ENCODE results near the gene FAM222A. TPM values are rescaled to one million over a fixed set of nuclear protein-coding genes. Genes with fewer than 3 reads are reported as not detected.

Gene FAM222A
- total RNA-seq, 1 experiment from 2014 or later, result 12.8 TPM

DNA sequence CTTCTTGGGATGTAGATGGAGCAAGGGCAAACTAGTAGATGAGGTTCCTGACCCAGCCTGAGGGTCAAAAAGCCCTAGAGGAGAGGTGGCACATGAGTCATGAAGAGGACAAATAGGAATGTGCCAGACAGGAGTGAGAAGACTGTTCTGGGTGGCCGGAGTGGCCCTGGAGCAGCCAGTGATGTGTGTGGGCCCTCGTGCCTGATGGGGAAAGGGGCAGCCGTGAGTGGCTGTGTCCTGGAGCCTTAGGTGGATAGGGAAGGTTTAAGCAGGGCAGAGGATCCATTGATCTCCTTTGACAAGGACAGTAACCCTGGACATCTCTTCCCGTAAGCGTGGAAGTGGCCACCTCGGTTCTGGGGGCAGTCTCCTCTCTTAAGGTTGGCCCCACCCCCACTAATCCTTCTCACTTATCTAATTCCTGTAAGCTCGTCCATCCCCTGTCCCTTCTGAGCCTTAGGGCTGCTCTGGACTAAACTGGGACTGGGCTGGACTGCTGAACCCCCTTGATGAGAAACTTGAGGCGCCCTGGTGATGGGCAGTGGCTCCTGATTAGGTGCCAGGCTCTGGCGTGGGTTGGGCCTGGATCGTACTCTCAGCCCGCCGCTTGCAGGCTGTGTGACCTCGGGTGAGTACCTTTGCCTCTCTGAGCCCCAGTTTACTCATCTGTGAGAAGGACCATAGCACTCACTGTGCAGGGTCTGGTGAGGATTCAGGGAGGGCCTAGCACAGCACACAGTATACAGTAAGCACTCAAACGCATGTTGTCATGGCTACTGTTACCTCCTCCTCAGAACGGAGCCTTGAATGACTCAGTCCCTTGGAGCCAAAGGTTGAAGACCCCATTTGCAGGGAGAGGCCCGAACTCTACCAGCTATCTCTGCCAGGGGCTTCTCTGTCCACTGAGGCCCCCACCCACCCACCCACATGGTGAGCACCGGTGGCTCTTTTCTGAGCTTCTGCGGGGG is 4.0 kb downstream of the FAM222A start:
- ATAC-seq, result no peak
- BruUV-seq (replicated peaks), result no TSS peak
- Histone ChIP-seq H3K4me3 (ENCODE audit: low read depth in 2 of 2, low read length in 2 of 2) (no peak overlapping the region), H3K27ac (ENCODE audit: low read length) (no peak overlapping the region), H3K9me3 (ENCODE audit: control insufficient read depth, insufficient read depth, low read depth, low read length) (no peaks in the 10 kb centered on the region), H3K4me1 (ENCODE audit: control insufficient read depth, insufficient read depth, low read length) (peaks cover 27% of the 10 kb centered on the region), H3K36me3 (ENCODE audit: control insufficient read depth, insufficient read depth, low read length) (no peaks in the 10 kb centered on the region), H3K27me3 (ENCODE audit: control insufficient read depth, insufficient read depth, low read length) (no peaks in the 10 kb centered on the region)
- in situ Hi-C loops (cut with HindIII; ENCODE audit: low pct_unique_long_range_greater_than_20kb, low sequenced_read_pairs), result no loop called here
- no peak for TF ChIP-seq POLR2AphosphoS5 (IDR thresholded peaks at IDR 0.05; ENCODE audit: low read depth, low read length)
- TF ChIP-seq, protein P1, sequence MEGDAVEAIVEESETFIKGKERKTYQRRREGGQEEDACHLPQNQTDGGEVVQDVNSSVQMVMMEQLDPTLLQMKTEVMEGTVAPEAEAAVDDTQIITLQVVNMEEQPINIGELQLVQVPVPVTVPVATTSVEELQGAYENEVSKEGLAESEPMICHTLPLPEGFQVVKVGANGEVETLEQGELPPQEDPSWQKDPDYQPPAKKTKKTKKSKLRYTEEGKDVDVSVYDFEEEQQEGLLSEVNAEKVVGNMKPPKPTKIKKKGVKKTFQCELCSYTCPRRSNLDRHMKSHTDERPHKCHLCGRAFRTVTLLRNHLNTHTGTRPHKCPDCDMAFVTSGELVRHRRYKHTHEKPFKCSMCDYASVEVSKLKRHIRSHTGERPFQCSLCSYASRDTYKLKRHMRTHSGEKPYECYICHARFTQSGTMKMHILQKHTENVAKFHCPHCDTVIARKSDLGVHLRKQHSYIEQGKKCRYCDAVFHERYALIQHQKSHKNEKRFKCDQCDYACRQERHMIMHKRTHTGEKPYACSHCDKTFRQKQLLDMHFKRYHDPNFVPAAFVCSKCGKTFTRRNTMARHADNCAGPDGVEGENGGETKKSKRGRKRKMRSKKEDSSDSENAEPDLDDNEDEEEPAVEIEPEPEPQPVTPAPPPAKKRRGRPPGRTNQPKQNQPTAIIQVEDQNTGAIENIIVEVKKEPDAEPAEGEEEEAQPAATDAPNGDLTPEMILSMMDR (IDR thresholded peaks at IDR 0.05), result no peak
- TF ChIP-seq, protein P2, sequence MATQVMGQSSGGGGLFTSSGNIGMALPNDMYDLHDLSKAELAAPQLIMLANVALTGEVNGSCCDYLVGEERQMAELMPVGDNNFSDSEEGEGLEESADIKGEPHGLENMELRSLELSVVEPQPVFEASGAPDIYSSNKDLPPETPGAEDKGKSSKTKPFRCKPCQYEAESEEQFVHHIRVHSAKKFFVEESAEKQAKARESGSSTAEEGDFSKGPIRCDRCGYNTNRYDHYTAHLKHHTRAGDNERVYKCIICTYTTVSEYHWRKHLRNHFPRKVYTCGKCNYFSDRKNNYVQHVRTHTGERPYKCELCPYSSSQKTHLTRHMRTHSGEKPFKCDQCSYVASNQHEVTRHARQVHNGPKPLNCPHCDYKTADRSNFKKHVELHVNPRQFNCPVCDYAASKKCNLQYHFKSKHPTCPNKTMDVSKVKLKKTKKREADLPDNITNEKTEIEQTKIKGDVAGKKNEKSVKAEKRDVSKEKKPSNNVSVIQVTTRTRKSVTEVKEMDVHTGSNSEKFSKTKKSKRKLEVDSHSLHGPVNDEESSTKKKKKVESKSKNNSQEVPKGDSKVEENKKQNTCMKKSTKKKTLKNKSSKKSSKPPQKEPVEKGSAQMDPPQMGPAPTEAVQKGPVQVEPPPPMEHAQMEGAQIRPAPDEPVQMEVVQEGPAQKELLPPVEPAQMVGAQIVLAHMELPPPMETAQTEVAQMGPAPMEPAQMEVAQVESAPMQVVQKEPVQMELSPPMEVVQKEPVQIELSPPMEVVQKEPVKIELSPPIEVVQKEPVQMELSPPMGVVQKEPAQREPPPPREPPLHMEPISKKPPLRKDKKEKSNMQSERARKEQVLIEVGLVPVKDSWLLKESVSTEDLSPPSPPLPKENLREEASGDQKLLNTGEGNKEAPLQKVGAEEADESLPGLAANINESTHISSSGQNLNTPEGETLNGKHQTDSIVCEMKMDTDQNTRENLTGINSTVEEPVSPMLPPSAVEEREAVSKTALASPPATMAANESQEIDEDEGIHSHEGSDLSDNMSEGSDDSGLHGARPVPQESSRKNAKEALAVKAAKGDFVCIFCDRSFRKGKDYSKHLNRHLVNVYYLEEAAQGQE (IDR thresholded peaks at IDR 0.05; ENCODE audit: insufficient read depth in 1 of 2, low read depth in 2 of 2, low read length in 1 of 2), result no peak
- no peak for TF ChIP-seq SIN3A (IDR thresholded peaks at IDR 0.05; ENCODE audit: borderline replicate concordance, insufficient read depth, low read depth, low read length)
- TF ChIP-seq TCF7L2 (IDR thresholded peaks at IDR 0.05; ENCODE audit: low read depth, low read length), result no peak
- no peak for DNase-seq (ENCODE audit: low read depth, low spot score)
- intact Hi-C loops (cut with micrococcal nuclease; ENCODE audit: unreplicated experiment), result loop anchor here (10.0 kb wide), 2 partner anchors 93 to 123 kb away; no protein-coding TSS in a partner anchor
- CTCF ChIA-PET, result no interaction called here
- POLR2A ChIA-PET, result no interaction called here

- no peak for TF ChIP-seq SIN3A (IDR thresholded peaks at IDR 0.05; ENCODE audit: borderline replicate concordance, insufficient read depth, low read depth, low read length)
- TF ChIP-seq, protein P1 (IDR thresholded peaks at IDR 0.05), result no peak
- Histone ChIP-seq H3K9me3 (ENCODE audit: control insufficient read depth, insufficient read depth, low read depth, low read length) (no peaks in the 10 kb centered on the region), H3K36me3 (ENCODE audit: control insufficient read depth, insufficient read depth, low read length) (no peaks in the 10 kb centered on the region), H3K4me3 (ENCODE audit: low read depth in 2 of 2, low read length in 2 of 2) (no peak overlapping the region), H3K27me3 (ENCODE audit: control insufficient read depth, insufficient read depth, low read length) (no peaks in the 10 kb centered on the region), H3K27ac (ENCODE audit: low read length) (no peak overlapping the region), H3K4me1 (ENCODE audit: control insufficient read depth, insufficient read depth, low read length) (peaks cover 22% of the 10 kb centered on the region)
- no peak for DNase-seq (ENCODE audit: low read depth, low spot score)
- CTCF ChIA-PET, result interaction anchor here (0.7 kb wide), 1 partner anchor 56 kb away, joined by 5 read pairs; no protein-coding TSS in a partner anchor
- intact Hi-C loops (cut with micrococcal nuclease; ENCODE audit: unreplicated experiment) (loop anchor here (10.0 kb wide), 2 partner anchors 94 to 124 kb away; no protein-coding TSS in a partner anchor), in situ Hi-C loops (cut with HindIII; ENCODE audit: low pct_unique_long_range_greater_than_20kb, low sequenced_read_pairs) (no loop called here)
- no TSS peak for BruUV-seq (replicated peaks)
- POLR2A ChIA-PET, result interaction anchor here (0.6 kb wide), 1 partner anchor 27 kb away, joined by 3 read pairs; no protein-coding TSS in a partner anchor
- no peak for ATAC-seq
Measured at GRCh38 chr12:109718390-109718789, 4.8 kb downstream of the FAM222A start.
